Testis (tissue), 3 donors: ENCODE data around the gene OS9. TPM values are rescaled to one million over a fixed set of nuclear protein-coding genes. Genes with fewer than 3 reads are reported as not detected.

Source experiments
- DNase-seq: peaks from one replicate; pipeline ENCODE4 v3.0.0-alpha.2; 2019
- H3K27ac ChIP-seq, 2 donors: fragments of 200-600 bp; sonication (generic); one replicate each; pipeline ENCODE4 v1.5.1; 2019
- H3K27me3 ChIP-seq: fragments of 200-600 bp; sonication (generic); one replicate; pipeline ENCODE4 v1.5.1; 2019
- H3K36me3 ChIP-seq: fragments of 200-600 bp; sonication (generic); one replicate; pipeline ENCODE4 v1.5.1; 2017; ENCODE audit warnings: low read depth; ENCODE audit errors: missing control alignments
- H3K4me1 ChIP-seq: fragments of 200-600 bp; sonication (generic); one replicate; pipeline ENCODE4 v1.5.1; 2019
- H3K4me3 ChIP-seq, 2 donors: fragments of 200-600 bp; sonication (generic); one replicate each; pipeline ENCODE4 v1.5.1; 2017 to 2019
- H3K9me3 ChIP-seq: fragments of 200-600 bp; sonication (generic); one replicate; pipeline ENCODE4 v1.5.1; 2017
- CTCF ChIP-seq, 3 experiments: fragments of 450-650 bp in 2 of 3; fragments of 200-600 bp in 1 of 3; sonication (generic) in 1 of 3; IDR thresholded peaks; one replicate each; pipeline ENCODE4 v1.5.1; 2016 to 2019; ENCODE audit warnings: antibody characterized with exemption in 3 of 3, mild to moderate bottlenecking in 2 of 3, moderate library complexity in 1 of 3
- POLR2A ChIP-seq: fragments of 450-650 bp; IDR thresholded peaks from one replicate; pipeline ENCODE4 v1.6.1; 2017; ENCODE audit warnings: antibody characterized with exemption, mild to moderate bottlenecking, moderate library complexity
- WGBS, 2 donors: methylation state at CpG; one replicate each; pipeline ENCODE4 v1.1.5; 2018; 5-methylcytosine and 5-hydroxymethylcytosine counted together
- intact Hi-C: fragments of 100-400 bp; cut with DNase I; formaldehyde crosslinking; loops from one replicate; pipeline ENCODE4 v1.15.1; 2023; ENCODE audit warnings: low total_unique reads
- polyA plus RNA-seq: library from polyadenylated mRNA; stranded (reverse); fragments of 350-450 nt; fragmentation: Illumina TruSeq; extraction: RNeasy Lipid Tissue Mini Kit (QIAGEN cat#74804); gene quantifications from one replicate; pipeline ENCODE4 v1.2.3, GENCODE V29; 2014; ENCODE audit warnings: low read depth, low replicate concordance; ENCODE audit not compliant: insufficient read depth
- total RNA-seq, 2 donors: library from RNA; depleted of rRNA; stranded (reverse); fragments of >200 nt; gene quantifications; one replicate each; pipeline ENCODE4 v1.2.3, GENCODE V29; 2016

OS9 gene
- total and polyA plus RNA-seq, 3 donors from 2014 or later = 88.1 to 158 (median 121) TPM

DNA sequence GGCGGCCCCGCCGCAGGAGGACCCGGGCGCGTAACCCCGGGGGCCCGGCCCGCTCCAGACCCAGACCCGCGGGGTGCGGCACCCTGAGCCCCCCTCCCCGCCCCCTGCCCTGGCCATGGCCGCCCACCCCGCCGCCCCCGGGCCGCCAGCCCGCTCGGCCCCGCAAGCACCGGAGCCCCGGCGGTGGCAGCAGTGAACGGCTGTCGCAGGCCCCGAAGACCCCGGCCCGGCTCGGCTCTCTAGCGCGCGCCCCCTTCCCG lies 61.2 kb downstream of the OS9 start:
- peaks cover 27% of the 10 kb centered on the region for H3K4me1 ChIP-seq
- TF ChIP-seq CTCF (IDR thresholded peaks at IDR 0.05) (no peak), POLR2A (no peak)
- H3K9me3 ChIP-seq = no peaks in the 10 kb centered on the region
- H3K36me3 ChIP-seq = no peaks in the 10 kb centered on the region
- H3K27me3 ChIP-seq = no peaks in the 10 kb centered on the region
- H3K4me3 ChIP-seq = peak overlapping the region; percentile 70 to 71
- no peak overlapping the region for H3K27ac ChIP-seq
- intact Hi-C loops = no loop called here
- no peak for DNase-seq
- 0% methylated on average over 18 of the region's 34 CpGs; no CpG with 5 or more reads in 1 of the 2 donors for WGBS, 2 donors

DNA sequence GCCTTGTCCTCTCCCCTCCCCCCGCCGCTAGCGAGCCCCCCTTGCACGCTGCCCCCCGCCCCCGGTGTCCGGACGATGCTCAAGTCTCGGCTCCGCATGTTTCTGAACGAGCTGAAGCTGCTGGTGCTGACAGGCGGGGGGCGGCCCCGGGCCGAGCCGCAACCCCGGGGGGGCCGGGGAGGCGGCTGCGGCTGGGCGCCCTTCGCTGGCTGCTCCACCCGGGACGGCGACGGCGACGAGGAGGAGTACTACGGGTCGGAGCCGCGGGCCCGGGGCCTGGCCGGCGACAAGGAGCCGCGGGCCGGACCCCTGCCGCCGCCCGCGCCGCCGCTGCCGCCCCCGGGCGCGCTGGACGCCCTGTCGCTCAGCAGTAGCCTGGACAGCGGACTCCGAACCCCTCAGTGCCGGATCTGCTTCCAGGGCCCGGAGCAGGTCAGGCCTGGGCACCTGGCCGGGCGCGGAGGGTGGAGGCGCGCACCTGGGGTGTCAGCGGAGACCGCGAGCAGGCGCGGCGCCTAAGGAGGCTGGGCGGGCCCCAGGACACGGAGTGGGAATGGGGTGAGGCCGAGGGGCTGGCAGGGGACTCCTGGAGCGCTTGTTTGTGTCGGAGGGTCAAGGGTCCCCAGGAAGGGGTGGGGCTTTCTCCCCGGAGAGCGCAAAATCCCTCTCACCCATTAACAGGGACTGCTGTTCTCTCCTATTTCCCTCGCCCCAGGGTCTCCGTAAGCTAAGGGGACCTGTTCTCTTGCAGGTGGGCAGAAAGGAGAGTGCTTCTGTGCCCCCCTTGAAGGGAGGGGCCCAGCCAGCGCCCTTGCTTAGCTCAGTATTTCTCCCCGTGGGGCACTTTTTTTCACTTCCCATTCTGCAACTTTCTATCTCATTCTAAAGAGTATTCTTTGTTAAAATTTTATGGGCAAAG lies 61.8 kb downstream of the OS9 start:
- DNase-seq = no peak
- intact Hi-C loops = no loop called here
- 2 to 16% methylated on average over 10 to 51 of the region's 76 CpGs for WGBS, 2 donors
- no peak overlapping the region for H3K27ac ChIP-seq
- H3K4me1 ChIP-seq = peaks cover 27% of the 10 kb centered on the region
- TF ChIP-seq CTCF (IDR thresholded peaks at IDR 0.05) (no peak), POLR2A (no peak)
- H3K27me3 ChIP-seq = no peaks in the 10 kb centered on the region
- no peaks in the 10 kb centered on the region for H3K36me3 ChIP-seq
- H3K4me3 ChIP-seq = peak overlapping the region; percentile 70 to 71
- no peaks in the 10 kb centered on the region for H3K9me3 ChIP-seq

DNA sequence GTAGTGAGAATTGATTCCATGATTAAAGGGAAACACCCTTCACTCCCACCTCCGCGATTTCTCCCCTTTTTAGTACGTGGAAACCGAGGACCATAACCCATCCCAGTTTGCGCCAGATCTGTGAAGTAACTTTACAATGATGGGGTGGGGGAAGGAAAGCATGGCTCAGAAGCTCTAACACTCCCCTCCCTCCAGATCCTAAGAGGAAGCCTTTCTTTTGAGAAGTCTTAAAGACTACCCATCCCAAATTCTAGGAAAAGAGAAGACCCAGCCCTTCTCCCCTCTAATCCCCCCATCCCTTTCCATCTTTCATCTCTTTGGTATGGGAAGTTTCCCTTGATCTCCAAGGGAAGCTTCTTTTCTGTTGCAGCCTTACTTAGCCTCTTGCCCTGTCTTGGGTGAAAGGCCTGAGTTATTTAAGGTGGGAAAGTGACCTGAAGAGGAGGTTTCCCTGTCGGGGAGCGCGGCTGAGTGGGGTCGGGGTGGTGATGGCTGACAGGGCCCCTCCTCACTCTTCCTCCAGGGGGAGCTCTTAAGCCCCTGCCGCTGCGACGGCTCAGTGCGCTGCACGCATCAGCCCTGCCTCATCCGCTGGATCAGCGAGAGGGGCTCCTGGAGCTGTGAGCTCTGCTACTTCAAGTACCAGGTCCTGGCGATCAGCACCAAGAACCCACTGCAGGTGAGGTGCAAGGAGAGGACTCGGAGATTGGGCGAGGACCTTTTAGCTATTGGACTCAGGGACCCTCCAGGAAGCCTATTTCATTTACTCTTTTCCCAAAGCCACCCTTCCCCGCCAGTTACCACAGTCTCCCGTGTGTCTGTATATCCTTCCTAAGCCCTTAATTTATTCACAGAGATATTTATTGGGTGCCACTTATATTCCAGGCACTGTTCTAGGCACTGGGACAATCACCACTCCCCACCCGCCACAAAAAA lies 62.7 kb downstream of the OS9 start:
- intact Hi-C loops = no loop called here
- Histone ChIP-seq H3K9me3 (no peaks in the 10 kb centered on the region), H3K36me3 (no peaks in the 10 kb centered on the region), H3K4me1 (peaks cover 19% of the 10 kb centered on the region), H3K4me3 (peak overlapping the region in 1 of 2 donors; percentile 70), H3K27ac (no peak overlapping the region), H3K27me3 (no peaks in the 10 kb centered on the region)
- peak; percentile 57 for DNase-seq
- TF ChIP-seq CTCF (IDR thresholded peaks at IDR 0.05) = peak in 2 of 3 experiments; percentile 16 to 45
- no peak for TF ChIP-seq POLR2A
- WGBS, 2 donors = 48 to 68% methylated on average over 19 to 22 of the region's 22 CpGs

DNA sequence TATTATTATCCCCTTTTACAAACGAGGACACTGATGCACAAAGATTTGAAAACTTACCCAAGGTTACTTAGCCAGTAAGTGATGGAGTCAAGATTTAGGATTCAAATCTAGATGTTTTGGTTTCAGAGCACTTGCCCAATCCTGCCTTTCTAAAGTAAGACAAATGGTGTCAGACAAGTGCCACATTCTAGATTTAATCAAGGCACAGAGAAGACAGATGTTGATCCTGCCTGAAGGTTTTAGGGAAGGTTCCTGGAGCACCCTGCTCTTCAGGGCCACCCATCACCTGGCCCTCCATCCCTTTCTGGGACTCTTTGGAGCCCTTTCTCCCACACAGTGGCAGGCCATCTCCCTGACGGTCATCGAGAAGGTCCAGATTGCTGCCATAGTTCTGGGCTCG lies 63.8 kb downstream of the OS9 start:
- 83 to 87% methylated on average over 4 of the region's 4 CpGs for WGBS, 2 donors
- Histone ChIP-seq H3K9me3 (no peaks in the 10 kb centered on the region), H3K36me3 (no peaks in the 10 kb centered on the region), H3K27me3 (no peaks in the 10 kb centered on the region), H3K4me3 (no peak overlapping the region), H3K27ac (no peak overlapping the region), H3K4me1 (peaks cover 17% of the 10 kb centered on the region)
- DNase-seq = no peak
- no peak for TF ChIP-seq POLR2A
- TF ChIP-seq CTCF (IDR thresholded peaks at IDR 0.05) = no peak
- intact Hi-C loops = no loop called here
